ENCODE results near the gene NCK2.

NCK2 gene

DNA sequence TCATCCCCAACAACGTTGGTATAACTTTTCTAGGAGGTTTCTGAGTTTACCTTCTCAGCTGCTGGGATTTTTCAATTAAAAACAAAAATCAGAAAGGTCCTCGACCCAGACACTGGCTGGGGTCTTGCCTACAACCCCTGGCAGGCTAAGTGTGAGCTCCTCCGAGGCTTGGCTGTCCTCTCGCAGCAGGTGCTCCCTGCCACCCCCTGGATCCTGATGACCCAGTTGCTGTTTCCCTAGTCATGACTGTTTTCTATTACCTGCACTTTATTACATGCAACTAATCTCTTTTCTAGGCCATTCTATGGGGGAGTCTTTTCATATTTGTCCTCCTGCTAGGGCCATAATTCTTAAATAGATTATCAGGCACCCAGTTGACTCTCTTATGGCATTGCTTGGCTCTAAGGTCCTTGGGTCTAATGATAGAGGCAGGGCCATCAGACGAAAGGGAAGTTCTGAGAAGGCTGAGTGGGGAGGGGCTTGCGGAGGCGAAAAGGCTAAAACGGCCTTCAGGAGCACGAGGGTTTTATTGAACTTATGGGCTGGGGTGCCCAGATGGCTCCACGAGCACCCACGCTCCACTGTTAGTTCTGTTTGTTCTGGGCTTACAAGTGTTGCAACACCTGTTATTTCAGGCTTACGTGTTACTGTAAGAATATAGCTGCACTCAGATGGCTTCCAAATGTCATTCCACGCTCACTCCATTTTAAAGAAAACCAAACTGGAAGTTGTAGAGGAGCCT, 166.0 kb downstream of the NCK2 start:
- no peak for DNase-seq (ENCODE audit: insufficient read length, low spot score)

DNA sequence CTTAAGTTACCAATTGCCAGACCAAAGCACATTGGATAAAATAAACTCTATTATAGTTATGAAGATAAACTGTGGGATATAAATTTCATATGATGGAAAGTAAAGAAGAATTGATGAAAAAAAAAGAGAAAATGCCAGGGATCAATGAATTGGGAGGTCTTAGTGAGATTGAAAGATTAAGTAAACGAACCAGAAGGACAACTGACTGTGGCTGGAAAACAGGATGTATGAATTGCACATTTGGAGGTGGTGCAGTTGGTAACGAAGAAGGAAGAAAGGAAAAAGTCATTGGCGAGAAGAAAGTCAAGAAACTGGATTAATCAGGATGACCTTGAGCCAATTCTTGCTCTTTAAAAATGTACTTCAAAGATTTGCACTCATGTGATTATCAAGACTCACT, 166.7 kb downstream of the NCK2 start:
- no peak for DNase-seq (ENCODE audit: insufficient read length, low spot score)
- no peak for FAIRE-seq

More for the DNA sequence above, 166.0 kb downstream of the NCK2 start:
- FAIRE-seq: no peak

DNA sequence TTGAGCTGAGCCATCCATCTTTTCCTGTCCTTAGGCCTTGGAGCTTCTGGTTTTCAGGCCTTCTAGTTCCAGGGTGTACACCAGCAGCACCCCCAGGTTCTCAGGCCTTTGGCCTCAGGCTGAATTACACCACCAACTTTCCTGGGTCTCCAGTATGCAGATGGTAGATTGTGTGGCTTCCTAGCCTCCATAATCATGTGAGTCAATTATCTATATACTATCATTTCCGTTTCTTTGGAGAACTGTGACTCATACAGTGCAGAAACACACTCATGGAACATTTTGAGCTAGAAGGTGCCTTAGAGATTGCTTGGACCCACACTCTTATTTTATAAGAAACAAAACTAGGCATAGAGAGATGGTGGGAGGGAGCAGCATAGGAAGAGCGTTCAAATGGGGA, 167.4 kb downstream of the NCK2 start:
- FAIRE-seq (no peak), DNase-seq (ENCODE audit: insufficient read length, low spot score) (no peak)

DNA sequence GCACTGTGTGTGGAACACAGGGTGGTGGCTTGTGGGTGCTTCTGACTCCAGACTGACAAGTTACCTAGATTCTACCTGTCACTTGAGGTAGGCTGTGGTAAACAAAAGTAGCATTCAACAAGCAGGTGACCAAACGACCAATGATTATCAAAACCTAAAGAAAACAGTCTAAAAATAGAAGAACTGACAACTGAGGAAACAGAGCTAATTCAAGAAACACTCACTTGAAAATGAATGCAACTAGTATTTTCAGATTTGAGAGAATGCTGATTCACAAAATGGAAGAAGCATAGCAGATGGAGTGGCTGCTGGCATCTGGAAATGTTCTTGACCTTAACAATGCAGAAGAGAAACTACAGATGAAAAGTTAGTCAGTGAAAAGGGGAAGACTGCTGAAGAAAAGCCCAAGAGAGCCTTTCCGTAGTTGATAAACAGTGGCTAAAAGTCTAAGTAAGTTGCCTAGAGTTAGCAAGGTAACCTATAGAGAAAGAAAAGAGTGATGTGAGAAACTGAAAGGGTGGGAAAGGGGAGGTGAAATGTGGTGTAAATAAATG, 170.4 kb downstream of the NCK2 start:
- peak; percentile 76 for FAIRE-seq
- peak; percentile 5 for DNase-seq (ENCODE audit: insufficient read length, low spot score)

DNA sequence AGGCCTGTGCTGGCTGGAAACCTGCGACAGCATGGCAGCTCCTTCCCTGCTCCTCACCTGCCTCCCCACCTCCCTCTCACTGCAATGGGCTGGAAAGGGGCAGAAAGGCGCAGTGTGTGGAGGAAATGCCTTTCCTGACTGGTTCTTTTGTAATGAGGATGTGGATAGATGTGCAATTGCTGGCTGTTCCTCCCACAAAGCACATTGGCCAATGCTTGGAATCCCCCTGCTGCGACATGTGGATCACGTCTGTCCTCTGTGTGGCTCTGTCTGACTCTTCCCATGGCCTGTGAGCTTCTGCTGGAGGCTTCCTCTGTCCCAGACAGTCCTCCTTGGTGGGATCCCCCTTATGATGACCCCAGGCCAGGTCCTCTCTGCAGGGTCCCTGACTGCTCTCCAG, 172.5 kb downstream of the NCK2 start:
- no peak for FAIRE-seq
- no peak for DNase-seq (ENCODE audit: insufficient read length, low spot score)

DNA sequence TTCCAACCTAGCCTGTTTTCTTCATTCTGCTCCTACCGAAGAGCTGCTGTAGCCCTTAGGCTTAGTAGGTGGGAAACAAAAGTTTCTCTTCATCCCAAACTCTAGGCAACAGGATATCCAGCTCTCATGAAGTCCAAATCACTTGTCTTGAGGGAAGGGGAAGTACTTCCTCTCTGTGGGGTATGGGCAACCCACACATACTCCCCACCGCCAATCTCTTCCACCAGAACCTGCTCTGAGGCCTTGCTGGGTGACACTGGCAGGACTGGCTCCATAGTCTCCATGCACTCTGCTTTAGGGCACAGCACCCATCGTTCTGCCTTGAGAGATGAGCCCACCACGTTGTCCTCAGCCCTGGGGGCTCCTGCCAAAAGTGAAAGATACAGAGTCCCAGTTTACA, 173.0 kb downstream of the NCK2 start:
- FAIRE-seq (no peak), DNase-seq (ENCODE audit: insufficient read length, low spot score) (no peak)

DNA sequence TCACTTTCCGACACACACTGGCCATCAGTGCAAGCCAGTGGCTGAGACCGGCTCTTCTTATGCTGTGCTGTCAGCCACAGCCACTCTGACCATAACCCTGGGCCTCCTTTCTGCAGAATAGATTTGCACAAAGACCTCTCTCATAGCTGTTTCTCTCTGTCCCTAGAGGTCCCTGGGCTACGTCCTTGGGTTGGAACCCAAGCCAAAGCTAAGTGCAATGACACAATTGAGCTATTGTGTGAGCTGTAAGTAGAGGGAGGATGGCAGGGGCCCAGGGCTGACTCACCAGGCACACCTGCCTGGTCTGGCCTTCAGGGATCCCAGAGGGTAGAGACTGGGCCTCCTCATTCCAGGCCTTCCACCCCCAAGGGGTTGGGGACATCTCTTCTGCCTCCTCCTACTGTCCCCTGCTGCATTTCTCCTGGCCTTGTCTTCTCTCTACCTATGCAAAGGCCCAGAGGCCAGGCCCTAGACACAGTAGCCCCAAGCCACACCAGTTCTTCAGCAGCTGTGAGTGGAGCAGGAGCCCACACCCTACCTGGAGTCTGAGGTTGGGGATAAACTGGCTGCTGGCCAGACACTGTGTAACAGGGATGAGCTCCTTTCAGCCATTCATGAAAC, 174.6 kb downstream of the NCK2 start:
- FAIRE-seq (no peak), DNase-seq (ENCODE audit: insufficient read length, low spot score) (no peak)

DNA sequence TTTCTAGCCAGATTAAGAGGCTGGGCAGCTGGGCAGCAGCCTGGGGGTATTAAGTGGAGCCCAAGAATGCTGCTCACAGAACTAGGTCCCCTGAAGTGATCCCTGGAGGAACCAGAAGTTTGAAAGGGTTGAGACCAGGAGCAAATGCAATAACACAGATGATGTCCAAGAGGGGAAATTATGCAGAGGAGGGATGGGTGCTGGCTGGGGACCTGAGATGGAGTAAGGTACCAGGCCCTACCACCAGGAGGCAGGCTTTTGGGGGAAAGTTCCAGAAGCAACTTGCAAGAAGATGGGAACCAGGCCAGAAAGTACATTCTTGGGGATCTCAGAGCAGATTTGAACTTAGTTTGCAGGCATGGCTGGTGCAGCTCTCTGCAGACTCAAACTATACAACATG, 175.1 kb downstream of the NCK2 start:
- DNase-seq (ENCODE audit: insufficient read length, low spot score): no peak
- FAIRE-seq: no peak

DNA sequence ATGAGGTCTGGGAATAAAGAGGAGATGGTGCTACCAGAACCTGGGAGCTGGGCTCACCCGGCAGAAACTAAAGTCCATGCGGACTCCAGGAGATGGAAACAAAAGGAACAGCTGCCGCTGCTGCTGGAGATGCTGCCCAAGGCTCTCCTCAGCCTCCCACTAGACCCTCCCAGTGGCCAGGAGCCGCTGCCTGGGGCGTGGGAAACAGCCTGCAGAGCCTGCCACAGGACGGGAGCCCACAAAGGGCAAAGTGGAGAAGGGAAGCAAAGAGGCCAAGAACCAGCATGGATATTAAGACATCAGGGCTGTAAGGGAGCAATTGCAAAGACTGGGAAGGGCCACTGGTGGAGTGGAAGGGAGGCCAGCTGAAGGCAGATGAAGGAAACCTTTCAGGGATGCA, 179.6 kb downstream of the NCK2 start:
- DNase-seq (ENCODE audit: insufficient read length, low spot score) (no peak), FAIRE-seq (no peak)

DNA sequence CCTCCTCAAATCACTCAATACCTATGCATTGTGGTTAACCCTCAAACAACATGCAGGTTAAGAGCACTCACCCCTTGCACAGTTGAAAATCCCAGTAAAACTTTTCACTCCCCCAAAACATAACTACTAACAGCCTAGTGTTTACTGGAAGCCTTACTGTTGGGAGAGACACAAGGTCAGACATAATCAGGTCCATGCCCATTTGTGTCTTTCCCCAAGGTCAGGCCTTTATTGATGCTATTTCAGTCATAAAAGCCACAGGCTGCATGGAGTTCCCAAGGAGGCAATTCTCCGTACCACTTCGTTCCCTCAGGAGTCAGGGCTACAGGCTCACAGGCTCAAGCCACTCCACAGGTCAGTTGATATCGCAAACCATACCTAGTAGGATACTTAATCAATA, 180.2 kb downstream of the NCK2 start:
- no peak for FAIRE-seq

DNA sequence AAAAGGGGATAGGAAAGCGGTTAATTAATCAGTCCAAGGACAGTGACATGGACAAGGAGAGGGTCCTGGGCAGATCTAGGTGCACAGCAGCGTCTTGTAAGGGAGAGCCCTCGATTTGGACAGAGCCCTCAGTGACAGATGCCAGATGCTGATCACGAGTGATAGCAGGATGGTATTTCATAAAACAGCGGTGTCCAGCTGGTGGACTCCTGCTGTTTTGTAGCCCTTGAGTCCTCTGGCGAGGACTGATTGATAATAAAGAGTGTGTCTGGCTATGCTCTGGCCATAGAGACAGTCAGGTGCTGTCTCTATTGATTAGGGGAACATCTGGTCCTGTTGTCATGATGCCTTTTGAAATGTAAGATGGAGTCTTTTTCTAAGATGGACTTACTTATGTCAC, 180.7 kb downstream of the NCK2 start:
- FAIRE-seq: no peak
- DNase-seq (ENCODE audit: insufficient read length, low spot score): no peak

More for the DNA sequence above, 180.2 kb downstream of the NCK2 start:
- no peak for DNase-seq (ENCODE audit: insufficient read length, low spot score)

DNA sequence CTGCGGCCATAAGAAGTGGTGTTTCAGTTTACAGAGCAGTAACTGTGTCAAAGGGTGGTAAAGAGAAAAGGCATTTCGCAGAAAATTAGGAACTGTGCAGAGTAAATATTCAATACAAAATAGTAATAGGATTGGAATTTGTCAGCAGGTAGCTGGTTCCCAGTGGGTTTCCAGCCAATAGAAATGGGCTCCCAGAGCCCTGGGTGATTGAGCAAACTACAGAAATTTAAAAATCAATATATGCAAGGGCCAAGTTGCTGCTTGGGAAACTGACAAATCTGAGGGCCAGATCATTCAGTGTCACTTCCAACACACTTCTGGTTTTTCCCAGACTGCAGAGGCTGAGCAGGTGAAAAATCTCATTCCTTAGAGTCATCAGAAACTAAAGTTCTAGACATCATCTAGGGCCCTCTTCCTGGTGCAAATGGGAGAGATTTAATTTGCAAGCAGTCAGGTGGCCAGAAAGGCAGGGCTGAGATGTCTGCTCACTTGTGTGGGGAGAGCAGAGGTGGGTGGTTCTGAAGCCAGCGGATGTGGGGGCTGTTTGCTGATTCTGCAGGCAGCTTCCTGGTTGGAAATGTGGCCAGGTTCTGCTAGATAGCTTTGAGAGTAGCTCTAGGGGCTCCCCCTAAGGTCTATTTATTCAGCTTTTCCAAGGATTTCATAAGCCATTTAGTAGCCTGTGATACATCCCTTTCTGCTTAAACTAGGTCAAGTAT, 182.4 kb downstream of the NCK2 start:
- DNase-seq (ENCODE audit: insufficient read length, low spot score): no peak
- no peak for FAIRE-seq

DNA sequence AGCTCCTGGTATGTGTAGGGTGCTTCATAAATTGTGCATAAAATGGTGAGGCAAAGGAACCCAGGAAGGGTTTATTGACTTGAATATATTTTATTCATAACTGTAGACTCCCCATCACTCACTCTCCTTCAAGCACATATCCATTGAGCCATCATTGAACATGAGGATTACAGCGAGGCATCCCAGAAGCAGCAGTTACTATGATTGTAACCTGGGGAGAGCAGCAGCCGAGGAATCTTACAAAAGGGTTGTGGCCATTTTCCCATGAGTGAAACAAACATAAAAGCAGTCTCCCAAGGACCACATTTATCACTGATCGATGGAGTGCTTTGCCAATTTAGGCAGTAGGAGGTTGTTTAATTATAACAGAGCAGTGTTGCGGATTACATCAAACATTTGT, 183.4 kb downstream of the NCK2 start:
- DNase-seq (ENCODE audit: insufficient read length, low spot score) (no peak), FAIRE-seq (no peak)

DNA sequence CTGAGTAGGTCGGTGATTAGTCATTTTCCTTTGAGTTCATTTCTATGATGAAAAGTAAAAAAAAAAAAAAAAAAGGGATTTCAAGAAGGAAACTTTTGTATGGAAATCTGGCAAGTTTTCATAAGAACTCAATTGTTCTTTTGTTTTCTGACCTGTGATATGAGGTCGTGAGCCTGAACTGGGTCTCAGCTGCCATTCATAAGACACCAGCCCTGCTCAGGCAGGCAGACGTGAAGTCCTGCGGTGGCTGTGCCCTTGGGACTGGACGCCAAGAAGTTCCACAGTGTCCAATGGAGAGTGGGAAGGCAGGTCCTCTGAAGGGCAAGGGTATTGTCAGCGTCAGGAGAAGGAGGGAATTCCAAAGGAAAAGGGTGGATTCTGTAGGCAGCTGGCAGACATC, 183.9 kb downstream of the NCK2 start:
- FAIRE-seq: no peak
- DNase-seq (ENCODE audit: insufficient read length, low spot score): no peak

DNA sequence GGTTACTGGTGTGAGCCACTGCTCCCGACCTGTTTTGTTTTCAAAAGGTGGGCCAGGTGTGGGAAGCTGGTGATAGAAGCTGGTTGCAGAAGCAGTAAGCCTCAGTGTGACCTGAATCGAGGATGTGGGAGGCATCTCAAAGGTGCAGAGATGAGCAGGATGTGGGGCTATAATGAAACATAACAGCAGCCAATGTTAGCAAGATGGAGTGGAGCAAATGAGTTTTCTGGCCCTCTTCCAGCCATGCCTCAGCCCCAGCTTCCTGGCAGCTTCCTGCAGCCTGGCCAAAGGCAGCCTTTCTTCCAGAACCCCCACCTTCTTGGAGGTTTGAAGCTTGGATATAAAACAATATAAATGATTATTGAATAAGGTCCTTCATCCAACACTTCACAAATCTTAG, 184.8 kb downstream of the NCK2 start:
- FAIRE-seq (no peak), DNase-seq (ENCODE audit: insufficient read length, low spot score) (no peak)

DNA sequence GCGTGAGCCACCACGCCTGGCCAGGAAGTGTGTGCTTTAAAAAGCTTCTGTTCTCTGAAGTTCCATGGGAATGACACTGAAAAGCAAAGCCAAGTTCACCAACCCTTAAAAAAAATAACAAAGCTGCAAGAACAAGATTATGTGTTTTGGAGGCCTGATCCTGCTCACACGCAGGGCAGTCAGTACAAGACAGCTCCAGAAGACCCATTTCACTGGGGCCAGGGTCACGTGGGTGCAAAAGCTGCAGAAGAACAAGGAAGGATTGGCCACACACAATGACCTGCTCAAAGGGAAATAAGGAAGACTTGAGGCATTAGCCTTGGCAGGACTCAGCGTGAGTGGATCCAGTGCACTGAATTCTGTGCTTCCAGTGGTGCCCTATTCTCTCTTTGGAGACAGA, 187.9 kb downstream of the NCK2 start:
- FAIRE-seq: no peak
- no peak for DNase-seq (ENCODE audit: insufficient read length, low spot score)

DNA sequence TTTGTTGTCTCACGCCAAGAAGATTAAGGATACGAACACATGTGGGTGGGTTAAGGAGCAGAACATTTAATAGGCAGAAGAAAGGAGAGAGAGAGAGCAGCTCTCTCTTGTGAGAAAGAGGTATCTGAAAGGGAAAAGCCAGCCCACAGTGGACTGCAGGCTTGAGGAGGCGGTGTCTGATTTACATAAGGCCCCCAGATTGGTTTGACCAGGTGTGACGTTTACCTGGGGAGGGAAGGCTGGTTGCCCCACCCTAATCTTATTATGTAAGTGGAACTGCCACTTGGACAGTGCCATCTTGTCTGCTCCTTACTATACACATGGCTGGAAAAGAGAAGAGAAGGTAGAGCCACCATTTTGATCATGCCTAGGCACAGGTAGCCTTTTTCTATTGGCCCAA, 189.2 kb downstream of the NCK2 start:
- DNase-seq (ENCODE audit: insufficient read length, low spot score) (no peak), FAIRE-seq (no peak)

DNA sequence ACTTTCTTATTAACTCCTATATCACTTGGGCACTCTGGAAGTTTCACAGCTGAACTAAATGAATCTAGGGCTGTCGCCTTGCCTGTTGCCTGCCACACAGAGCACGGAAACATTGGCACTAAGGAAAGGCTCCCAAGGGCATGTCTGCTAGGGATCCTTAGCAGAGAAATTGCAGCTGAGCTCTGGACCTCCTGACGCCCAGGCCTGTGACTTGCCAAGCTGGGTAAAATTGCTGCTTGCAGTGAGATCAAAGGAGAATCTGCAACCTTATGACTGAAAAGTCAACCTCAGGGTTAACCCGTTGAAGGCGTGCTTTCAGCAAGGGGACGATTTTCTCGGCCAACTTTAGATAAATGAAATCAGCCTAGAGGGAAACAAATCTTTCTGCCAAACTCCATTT, 189.8 kb downstream of the NCK2 start:
- no peak for FAIRE-seq

DNA sequence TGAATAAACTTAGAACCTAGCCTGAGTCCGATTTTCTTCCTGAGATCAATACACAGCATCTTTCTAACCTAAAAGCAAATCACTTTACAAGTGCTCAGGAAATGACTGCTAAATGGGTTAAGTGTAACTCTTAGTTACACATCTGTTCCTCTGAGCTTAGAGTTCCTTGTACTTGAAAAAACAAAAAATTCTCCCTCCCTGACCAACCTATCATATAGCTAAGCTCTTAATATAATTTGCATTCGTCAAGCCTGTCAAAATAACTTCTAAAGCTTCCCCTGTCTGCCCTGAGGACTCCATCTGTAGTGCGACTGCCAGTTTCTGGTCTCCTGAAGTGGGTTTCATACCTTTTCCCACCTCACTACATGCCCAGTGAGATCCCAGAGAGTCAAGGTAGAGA, 190.4 kb downstream of the NCK2 start:
- FAIRE-seq (no peak), DNase-seq (ENCODE audit: insufficient read length, low spot score) (no peak)

More for the DNA sequence above, 189.8 kb downstream of the NCK2 start:
- DNase-seq (ENCODE audit: insufficient read length, low spot score): no peak

DNA sequence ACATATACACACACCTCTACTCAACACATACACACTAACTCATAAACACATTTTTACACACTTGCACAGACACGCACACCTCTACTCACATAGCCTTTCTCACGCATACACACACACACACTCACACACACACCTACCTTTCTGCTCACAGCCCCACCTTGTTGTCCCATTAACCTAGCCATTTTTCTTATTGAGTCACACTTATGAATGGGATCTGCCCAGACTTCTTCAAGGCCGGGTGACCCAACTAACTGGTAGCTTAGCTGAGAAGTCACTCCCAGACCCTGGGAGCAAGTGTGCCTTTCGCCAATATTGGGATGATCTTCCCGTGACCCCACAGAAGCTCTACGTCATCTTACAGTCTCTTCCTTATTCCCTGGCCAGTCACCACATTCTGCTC, 192.2 kb downstream of the NCK2 start:
- DNase-seq (ENCODE audit: insufficient read length, low spot score): no peak
- FAIRE-seq: no peak

DNA sequence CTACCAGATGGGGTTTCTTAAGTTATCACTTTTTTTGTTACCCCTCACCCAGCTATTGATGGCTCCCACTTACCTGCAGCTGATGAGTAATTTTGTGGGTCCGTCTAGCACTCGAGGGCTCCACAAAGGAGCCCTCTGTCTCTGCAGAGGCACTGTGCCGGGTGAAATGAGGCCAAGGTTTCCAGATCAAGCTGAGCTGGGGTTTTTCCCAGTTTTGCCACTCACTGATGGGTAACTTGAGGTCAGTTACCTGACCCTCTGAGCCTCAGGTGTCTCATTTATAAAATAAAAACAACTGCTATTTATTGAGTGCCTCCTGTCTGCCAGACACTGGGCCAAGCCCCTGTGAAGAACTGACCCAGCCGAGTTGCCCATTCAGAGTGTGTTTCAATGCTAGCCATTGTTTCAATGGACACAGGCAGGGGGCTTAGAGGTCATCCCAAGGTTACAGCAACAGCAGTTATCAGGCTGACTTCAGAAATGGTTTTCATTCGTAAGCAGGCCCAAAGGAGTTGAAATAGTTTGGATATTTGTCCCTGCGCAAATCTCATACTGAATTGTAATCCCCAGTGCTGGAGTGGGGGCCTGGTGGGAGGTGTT, 192.9 kb downstream of the NCK2 start:
- FAIRE-seq: no peak
- DNase-seq (ENCODE audit: insufficient read length, low spot score): no peak

All from GM19239 (cell line).